Tibial nerve (tissue), 4 donors: Measurements from ENCODE around the gene IGFL2.

ENCODE experiments used
- CTCF ChIP-seq, 5 experiments: fragments of 200-600 bp in 3 of 5; fragments of 450-650 bp in 2 of 5; sonication (generic) in 3 of 5; IDR thresholded peaks; one replicate each; pipeline ENCODE4 v1.5.1; 2016 to 2019; ENCODE audit warnings: antibody characterized with exemption in 5 of 5, mild to moderate bottlenecking in 3 of 5, moderate library complexity in 2 of 5
- EP300 ChIP-seq, 2 donors: sonication (generic); formaldehyde crosslinking; IDR thresholded peaks; one replicate each; pipeline ENCODE4 v1.6.1; 2017; ENCODE audit warnings: antibody characterized with exemption in 2 of 2, mild to moderate bottlenecking in 1 of 2

DNA sequence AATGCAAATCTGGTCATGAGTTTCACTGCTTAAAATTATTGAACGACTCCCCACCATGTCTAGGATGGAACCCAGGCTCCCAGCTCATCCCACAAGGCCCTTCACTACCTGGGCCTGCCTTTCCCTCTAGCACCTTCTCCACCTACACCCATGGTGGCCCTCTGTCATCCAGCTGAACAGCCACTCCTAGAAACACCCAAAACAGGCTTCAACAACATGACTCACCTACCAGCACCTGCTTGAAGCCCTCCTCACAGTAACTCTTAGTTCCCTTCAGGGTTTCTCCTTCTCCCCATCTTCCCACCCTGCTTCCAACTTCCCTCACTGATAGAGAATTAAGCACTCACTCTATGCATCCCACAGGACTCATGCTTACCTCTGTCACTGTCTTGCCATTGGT lies 6.6 kb upstream of the IGFL2 start:
- TF ChIP-seq CTCF (IDR thresholded peaks at IDR 0.05): no peak
- no peak for TF ChIP-seq EP300 (IDR thresholded peaks at IDR 0.05)
